ENCODE results near the gene HECTD2.
"Not testable (repeated sequence)": the region's sequence is repeated elsewhere in the genome, so short reads cannot be mapped to it uniquely, and the experiment has no call there.

HECTD2 gene

GRCh38 chr10:91559750-91560149 lies 149.6 kb downstream of the HECTD2 start:
- Histone ChIP-seq H3K27ac (ENCODE audit: poor library complexity, severe bottlenecking) (no peak overlapping the region), H3K36me3 (ENCODE audit: low read depth) (no peaks in the 10 kb centered on the region), H3K27me3 (ENCODE audit: insufficient read depth, poor library complexity, severe bottlenecking) (no peaks in the 10 kb centered on the region), H3K9me3 (ENCODE audit: severe bottlenecking) (no peaks in the 10 kb centered on the region), H3K4me1 (ENCODE audit: insufficient read depth, poor library complexity, severe bottlenecking) (peaks cover 12% of the 10 kb centered on the region), H3K4me3 (ENCODE audit: severe bottlenecking) (no peak overlapping the region)
- no peak for DNase-seq (ENCODE audit: low spot score)
- no peak for TF ChIP-seq CTCF (IDR thresholded peaks at IDR 0.05; ENCODE audit: poor library complexity, severe bottlenecking)
- no peak for ATAC-seq (ENCODE audit: low read depth)

GRCh38 chr10:91560827-91561226 lies 150.7 kb downstream of the HECTD2 start:
- DNase-seq (ENCODE audit: low spot score); ATAC-seq (ENCODE audit: low read depth); H3K36me3 ChIP-seq (ENCODE audit: low read depth); H3K27ac ChIP-seq (ENCODE audit: poor library complexity, severe bottlenecking); H3K27me3 ChIP-seq (ENCODE audit: insufficient read depth, poor library complexity, severe bottlenecking); H3K9me3 ChIP-seq (ENCODE audit: severe bottlenecking); H3K4me1 ChIP-seq (ENCODE audit: insufficient read depth, poor library complexity, severe bottlenecking); H3K4me3 ChIP-seq (ENCODE audit: severe bottlenecking): not testable (repeated sequence)

GRCh38 chr10:91562839-91563581 lies 152.9 kb downstream of the HECTD2 start:
- DNase-seq (ENCODE audit: low spot score): no peak
- no peak for TF ChIP-seq CTCF (IDR thresholded peaks at IDR 0.05; ENCODE audit: poor library complexity, severe bottlenecking)

GRCh38 chr10:91564026-91564425 lies 153.9 kb downstream of the HECTD2 start:
- DNase-seq (ENCODE audit: low spot score) (no peak), ATAC-seq (ENCODE audit: low read depth) (no peak)
- Histone ChIP-seq H3K27ac (ENCODE audit: poor library complexity, severe bottlenecking) (no peak overlapping the region), H3K9me3 (ENCODE audit: severe bottlenecking) (no peaks in the 10 kb centered on the region), H3K27me3 (ENCODE audit: insufficient read depth, poor library complexity, severe bottlenecking) (no peaks in the 10 kb centered on the region), H3K4me1 (ENCODE audit: insufficient read depth, poor library complexity, severe bottlenecking) (peaks cover 4% of the 10 kb centered on the region), H3K4me3 (ENCODE audit: severe bottlenecking) (no peak overlapping the region), H3K36me3 (ENCODE audit: low read depth) (no peaks in the 10 kb centered on the region)
- TF ChIP-seq CTCF (IDR thresholded peaks at IDR 0.05; ENCODE audit: poor library complexity, severe bottlenecking): no peak

More at GRCh38 chr10:91562839-91563581, 152.9 kb downstream of the HECTD2 start:
- ATAC-seq (ENCODE audit: low read depth): no peak
- no peak overlapping the region for H3K27ac ChIP-seq (ENCODE audit: poor library complexity, severe bottlenecking)
- H3K4me3 ChIP-seq (ENCODE audit: severe bottlenecking): no peak overlapping the region
- H3K27me3 ChIP-seq (ENCODE audit: insufficient read depth, poor library complexity, severe bottlenecking): no peaks in the 10 kb centered on the region
- no peaks in the 10 kb centered on the region for H3K36me3 ChIP-seq (ENCODE audit: low read depth)
- H3K4me1 ChIP-seq (ENCODE audit: insufficient read depth, poor library complexity, severe bottlenecking): peaks cover 3% of the 10 kb centered on the region
- no peaks in the 10 kb centered on the region for H3K9me3 ChIP-seq (ENCODE audit: severe bottlenecking)
